Liver (tissue), 3 donors: Measurements from ENCODE around the gene ZNF616.

Source experiments
- CTCF ChIP-seq: fragments of 150-350 bp; IDR thresholded peaks from 2 replicates; pipeline ENCODE4 v1.5.1; 2017; ENCODE audit warnings: improper control_type of control experiment, low read depth, low read length; ENCODE audit not compliant: missing input control
- FOXA1 ChIP-seq: IDR thresholded peaks from 2 replicates; pipeline ENCODE4 v1.6.1; 2016; ENCODE audit warnings: antibody characterized with exemption
- REST ChIP-seq: IDR thresholded peaks from 2 replicates; pipeline ENCODE4 v1.6.1; 2016; ENCODE audit warnings: antibody characterized with exemption, mild to moderate bottlenecking
- RXRA ChIP-seq, 2 donors: IDR thresholded peaks; 2 replicates each; pipeline ENCODE4 v1.6.1; 2017 to 2018; ENCODE audit warnings: antibody characterized with exemption in 2 of 2, mild to moderate bottlenecking in 1 of 2
- SP1 ChIP-seq: IDR thresholded peaks from 2 replicates; pipeline ENCODE4 v1.6.1; 2018; ENCODE audit warnings: antibody characterized with exemption, mild to moderate bottlenecking
- YY1 ChIP-seq: IDR thresholded peaks from 2 replicates; pipeline ENCODE4 v1.6.1; 2016; ENCODE audit warnings: antibody characterized with exemption, mild to moderate bottlenecking
- TF ChIP-seq, protein P1 (sequence below): IDR thresholded peaks from 2 replicates; pipeline ENCODE4 v1.6.1; 2016; ENCODE audit warnings: antibody characterized with exemption
- donor health status: healthy.
- donor health status: healthy.

- TF ChIP-seq CTCF (no peak), FOXA1 (no peak), YY1 (no peak), SP1 (no peak), REST (no peak), RXRA (IDR thresholded peaks at IDR 0.05) (no peak)
- TF ChIP-seq, protein P1, sequence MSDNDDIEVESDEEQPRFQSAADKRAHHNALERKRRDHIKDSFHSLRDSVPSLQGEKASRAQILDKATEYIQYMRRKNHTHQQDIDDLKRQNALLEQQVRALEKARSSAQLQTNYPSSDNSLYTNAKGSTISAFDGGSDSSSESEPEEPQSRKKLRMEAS = no peak
These were observed 45.1 kb downstream of the ZNF616 start for GRCh38 chr19:52094526-52095130.
